AML-193 (cell line): ENCODE measurements around the gene COL23A1.
"Not testable (repeated sequence)": the region's sequence is repeated elsewhere in the genome, so short reads cannot be mapped to it uniquely, and the experiment has no call there.

ENCODE experiments used
- DNase-seq, 2 experiments: peaks; one replicate each; lab custom pipeline; 2025; lab: John Stamatoyannopoulos, UW

COL23A1 gene

DNA sequence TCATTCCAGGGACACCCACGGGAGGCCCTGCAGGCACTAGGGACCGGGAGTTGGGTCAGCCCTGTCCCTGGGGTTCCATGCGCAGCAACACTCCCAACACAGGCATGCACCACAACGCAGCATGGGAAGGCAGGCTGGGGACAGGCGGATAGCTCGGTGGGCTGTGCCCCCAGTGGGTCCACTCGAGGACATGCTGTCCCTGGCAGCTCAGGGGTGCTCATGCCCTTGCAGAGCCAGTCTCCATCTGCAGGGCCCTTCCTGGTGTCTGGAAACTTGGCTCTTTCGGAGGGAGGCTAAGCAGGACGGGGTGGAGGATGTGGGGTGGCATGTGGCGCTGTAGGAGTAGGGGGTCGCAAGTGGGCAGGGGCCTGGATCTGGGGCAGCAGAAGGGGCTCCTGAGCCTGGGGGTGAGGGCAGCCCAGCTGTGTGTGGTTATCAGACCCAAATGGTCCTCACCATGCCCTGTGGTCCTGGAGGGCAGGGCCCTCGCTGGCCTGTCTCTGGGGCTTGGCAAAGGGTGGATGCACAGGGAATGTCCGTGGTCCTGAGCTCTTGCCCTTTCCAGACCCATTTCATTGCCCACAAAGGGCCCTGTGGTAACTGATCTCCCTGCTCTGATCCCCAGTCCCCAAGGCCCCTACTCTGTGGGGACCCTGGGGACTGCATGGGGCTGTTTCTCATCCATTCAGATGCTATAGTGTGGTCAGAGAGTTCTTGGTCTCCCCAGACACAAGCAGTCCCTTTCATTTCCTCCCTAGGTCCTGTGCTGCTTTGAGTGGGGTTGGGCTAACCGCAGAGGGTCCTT lies 267.3 kb downstream of the COL23A1 start:
- no peak for DNase-seq

DNA sequence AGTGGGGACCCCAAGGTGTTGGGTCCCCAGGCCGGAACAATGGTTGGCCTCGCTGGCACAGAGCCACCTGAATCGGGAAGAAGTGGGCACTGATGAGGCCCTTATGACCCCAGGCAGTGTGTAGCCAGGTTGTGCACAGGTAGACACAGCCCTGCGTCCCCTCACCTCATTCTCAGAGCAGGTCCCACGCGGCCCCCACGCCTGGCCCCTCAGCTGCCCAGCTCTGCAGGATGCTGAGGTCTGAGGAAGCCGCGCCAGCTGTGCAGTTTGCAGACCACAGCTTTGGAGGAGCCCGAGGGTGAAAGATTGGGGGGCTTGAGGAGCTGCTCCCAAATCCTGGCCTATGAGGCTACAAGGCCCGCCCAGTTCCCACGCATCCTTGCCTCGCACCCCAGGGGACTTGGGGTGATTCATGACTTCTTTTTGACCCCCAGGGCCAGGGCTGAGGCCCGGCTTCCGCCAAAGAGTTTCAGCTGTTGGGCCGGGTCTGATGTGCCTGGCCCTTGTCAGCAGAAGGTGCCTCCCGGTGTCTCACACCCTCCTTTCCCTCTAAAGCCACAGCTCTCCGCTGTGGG lies 269.8 kb downstream of the COL23A1 start:
- DNase-seq: no peak

DNA sequence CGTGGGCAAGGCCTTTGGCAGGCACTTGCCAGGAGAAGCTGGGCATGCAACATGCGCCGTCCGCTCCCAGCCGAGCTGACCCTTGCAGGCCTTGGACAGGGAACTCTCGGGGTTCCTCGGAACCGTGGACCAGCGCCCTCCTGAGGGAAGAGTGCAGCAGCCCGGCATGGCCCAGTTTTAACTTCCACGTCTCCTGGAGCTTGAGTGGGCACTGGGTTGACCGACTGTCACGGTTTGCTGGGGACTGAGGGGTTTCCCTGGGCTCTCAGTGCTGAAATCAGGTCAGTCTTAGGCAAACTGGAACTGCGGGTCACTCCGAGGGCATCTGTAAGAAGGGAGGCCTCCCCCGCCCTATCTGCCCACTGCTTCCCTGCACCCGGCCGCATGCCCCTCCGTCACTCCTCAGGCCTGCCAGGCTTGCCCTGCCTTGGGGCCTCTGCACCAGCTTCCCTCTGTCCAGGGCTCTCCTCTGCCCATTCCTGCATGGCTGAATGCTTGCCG lies 270.6 kb downstream of the COL23A1 start:
- no peak for DNase-seq

DNA sequence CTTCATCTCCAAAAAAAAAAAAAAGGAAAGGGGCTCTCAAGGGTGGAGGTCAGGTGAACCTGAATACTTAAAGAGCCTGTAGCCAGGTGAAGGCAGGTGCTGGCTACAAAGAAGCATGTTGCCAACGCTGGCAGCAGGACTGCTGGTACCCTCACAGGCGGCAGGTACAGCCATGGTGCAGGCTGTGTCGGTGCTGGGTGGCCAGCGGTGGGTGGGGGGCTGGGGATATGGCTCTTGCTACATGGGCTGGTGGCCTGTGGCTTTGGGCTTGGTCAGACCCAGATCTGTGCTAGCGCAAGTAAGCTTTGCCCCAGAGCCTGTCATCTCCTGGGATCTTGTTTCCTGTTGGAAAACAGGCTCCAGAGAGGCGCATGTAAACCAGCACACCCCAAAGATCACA lies 271.3 kb downstream of the COL23A1 start:
- no peak for DNase-seq

GRCh38 chr5:178318382-178318781 lies 271.8 kb downstream of the COL23A1 start:
- no peak for DNase-seq

DNA sequence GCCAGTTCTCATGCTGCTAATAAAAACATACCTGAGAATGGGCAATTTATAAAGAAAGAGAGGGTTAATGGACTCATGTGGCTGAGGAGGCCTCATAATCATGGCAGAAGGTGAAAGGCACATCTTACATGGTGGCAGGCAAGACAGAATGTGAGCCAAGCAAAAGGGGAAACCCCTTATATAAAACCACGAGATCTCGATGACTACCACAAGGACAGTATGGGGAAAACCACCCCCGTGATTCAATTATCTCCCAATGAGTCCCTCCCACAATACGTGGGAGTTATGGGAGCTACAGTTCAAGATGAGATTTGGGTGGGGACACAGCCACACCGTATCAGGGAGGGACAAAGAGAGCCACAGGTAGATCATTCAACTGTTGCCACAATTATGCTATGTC lies 272.5 kb downstream of the COL23A1 start:
- not testable (repeated sequence) for DNase-seq

DNA sequence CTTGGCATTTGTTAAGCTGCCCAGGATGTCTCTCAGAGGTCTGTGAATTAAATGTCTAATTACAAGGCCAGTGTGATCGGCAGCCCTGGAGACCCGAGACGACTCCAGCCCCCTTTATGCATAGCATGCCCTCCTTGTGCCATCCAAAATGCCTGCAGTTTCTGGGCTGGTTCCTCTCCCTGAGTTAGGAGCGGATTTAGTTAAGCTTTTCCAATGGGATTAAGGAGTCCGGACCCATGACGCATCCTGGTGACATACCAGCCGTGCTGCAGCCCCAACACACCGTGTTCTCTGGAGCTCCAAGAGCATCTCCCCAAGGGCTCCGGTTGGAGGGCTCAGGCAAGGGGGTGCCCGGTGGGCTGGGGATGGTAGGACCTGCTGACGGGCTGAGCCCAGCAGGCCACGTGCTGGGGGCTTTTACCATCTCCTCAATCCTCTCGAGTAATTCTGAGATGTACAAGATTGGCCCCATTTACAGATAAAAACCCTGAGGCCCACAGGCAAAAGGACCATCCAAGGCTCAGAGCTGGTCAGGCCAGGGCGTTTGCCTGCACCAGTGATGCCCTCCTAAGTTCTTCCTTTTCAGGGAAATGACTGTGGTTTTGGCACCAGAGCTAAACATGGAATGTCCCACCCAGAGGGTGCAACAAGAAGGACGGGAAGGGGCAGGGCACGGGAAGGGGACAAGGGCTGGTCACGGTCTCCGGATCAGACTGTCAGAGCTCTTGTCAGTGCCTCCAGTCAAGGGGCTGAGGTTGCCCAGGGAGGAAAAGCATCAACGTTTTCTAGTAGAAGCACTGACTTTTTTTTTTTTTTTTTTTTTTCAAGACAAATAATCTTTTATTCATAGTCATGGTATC lies 275.0 kb downstream of the COL23A1 start:
- DNase-seq: no peak

DNA sequence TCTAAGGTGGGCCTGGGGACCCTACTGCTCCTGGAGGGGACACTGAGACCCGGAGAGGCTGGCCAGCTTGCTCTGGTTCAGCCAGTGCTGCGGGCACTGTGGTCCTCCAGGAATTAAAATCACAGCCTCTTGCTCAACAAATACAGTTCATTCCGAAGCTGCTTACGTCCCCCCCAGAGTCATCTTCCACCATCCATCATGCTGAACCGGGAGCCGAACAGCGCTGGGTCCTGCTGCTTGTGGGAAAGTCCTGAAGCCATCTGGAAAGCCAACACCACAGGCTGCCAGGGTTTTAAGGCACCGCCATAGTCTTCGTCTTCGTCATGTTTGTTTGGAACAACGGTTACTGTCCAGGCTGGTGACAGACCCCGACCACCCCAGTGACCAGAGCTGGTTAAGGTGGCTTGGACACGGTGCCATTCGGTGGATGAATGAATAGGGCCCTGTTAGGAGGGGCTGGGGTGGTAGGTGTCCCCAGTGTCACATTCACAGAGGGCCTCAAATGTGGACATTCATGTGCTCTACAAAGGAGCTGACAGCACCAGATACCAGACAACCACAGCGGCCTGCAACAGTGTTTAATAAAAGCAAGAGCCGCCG lies 276.0 kb downstream of the COL23A1 start:
- no peak for DNase-seq

GRCh38 chr5:178313316-178313715 lies 276.9 kb downstream of the COL23A1 start:
- DNase-seq: no peak

GRCh38 chr5:178312880-178313282 lies 277.3 kb downstream of the COL23A1 start:
- peak in 1 of 2 experiments; percentile 19 for DNase-seq

- DNase-seq: no peak
Measured at GRCh38 chr5:178310130-178310865, 279.9 kb downstream of the COL23A1 start.

- no peak for DNase-seq
Measured at GRCh38 chr5:178309271-178310013, 280.8 kb downstream of the COL23A1 start.

- DNase-seq: no peak
Measured at GRCh38 chr5:178308541-178309092, 281.6 kb downstream of the COL23A1 start.

GRCh38 chr5:178307267-178308045 lies 282.7 kb downstream of the COL23A1 start:
- no peak for DNase-seq

DNA sequence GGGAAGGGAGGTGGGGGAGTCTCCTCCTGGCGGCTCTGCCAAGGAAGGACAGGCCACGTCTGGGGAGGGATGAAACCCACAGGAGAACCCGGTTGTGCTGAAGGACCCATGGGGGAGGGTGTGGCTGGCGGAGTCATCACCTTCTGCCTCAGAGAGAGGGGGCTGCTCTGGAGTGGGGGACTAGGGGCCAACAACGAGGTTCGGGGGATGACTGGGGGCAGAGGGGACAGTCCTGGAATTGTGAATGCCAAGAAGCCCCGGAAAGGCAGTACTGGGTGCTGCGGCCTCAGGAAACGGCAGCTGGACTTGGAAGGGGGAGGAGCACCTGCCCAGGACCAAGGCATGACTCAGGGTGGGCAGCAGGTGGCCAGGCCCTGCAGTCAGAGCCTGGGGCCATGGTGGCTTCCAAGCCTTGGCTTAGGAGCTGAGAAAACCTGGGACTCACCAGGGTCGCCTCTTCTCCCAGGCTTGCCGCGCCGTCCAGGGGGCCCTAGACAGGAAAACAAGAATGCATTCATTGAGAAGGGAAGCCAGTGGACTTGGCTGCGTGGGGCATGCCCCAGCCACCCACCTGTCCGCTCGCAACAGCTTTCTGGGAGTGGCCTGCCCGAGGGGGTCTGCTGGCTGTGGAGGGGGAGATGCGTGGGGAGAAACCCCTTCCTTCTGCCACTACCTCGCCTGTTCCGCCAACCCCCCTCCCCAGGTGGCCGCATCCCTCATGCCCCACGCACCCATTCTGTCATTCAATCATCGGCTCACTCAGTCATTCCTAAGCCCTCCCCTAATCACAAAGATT lies 283.6 kb downstream of the COL23A1 start:
- no peak for DNase-seq

- no peak for DNase-seq
Measured at GRCh38 chr5:178305801-178306200, 284.4 kb downstream of the COL23A1 start.

- no peak for DNase-seq
Measured at GRCh38 chr5:178304761-178305645, 285.2 kb downstream of the COL23A1 start.

GRCh38 chr5:178304016-178304415 lies 286.2 kb downstream of the COL23A1 start:
- no peak for DNase-seq
